Ectodermal cell (in vitro differentiated cells): ENCODE measurements around the gene ITGA4.

Source experiments
- H3K27ac ChIP-seq: 2 replicates; pipeline ENCODE4 v1.7.0; 2013; ENCODE audit warnings: mild to moderate bottlenecking, low read depth, low read length; ENCODE audit not compliant: insufficient read depth, poor library complexity, severe bottlenecking
- H3K27me3 ChIP-seq: 2 replicates; pipeline ENCODE4 v1.7.0; 2013; ENCODE audit warnings: mild to moderate bottlenecking, low read length; ENCODE audit not compliant: insufficient read depth, control insufficient read depth, poor library complexity, severe bottlenecking
- H3K36me3 ChIP-seq: one replicate; pipeline ENCODE4 v1.7.0; 2013; ENCODE audit warnings: low read length; ENCODE audit not compliant: control insufficient read depth, insufficient read depth
- H3K4me1 ChIP-seq: one replicate; pipeline ENCODE4 v1.7.0; 2013; ENCODE audit warnings: low read length; ENCODE audit not compliant: control insufficient read depth, insufficient read depth
- H3K4me3 ChIP-seq: 2 replicates; pipeline ENCODE4 v1.7.0; 2013; ENCODE audit warnings: low read depth, low read length, control low read depth; ENCODE audit not compliant: insufficient read depth
- H3K9me3 ChIP-seq: 2 replicates; pipeline ENCODE4 v1.7.0; 2013; ENCODE audit warnings: mild to moderate bottlenecking, low read length, moderate library complexity; ENCODE audit not compliant: control insufficient read depth
- WGBS, 2 experiments: methylation state at CpG; one replicate each; pipeline ENCODE4 v1.1.7; 2013; ENCODE audit warnings: missing lambda C conversion rate in 2 of 2; 5-methylcytosine and 5-hydroxymethylcytosine counted together

Gene ITGA4

DNA sequence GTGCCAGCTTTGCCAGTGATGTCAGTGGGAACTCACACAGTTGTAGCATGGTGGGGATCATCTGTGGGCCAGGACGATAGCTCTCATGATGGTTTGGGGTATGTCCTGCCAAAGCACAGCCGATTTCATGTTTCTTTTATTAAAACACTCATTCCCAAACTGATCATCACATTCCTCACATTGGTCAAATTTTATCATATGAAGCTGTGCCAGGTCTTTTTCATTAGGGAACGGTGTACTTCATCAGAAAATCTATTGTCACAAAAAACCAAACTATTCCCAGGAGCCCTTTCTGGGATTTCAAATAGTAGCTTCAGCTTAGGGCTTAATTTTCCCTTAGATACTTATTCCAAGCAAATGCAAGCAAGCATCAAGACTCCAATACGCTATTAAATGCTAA, 42.0 kb downstream of the ITGA4 start:
- H3K9me3 ChIP-seq, result no peaks in the 10 kb centered on the region
- H3K4me3 ChIP-seq, result no peak overlapping the region
- 88 to 89% methylated on average over 4 of the region's 4 CpGs for WGBS, 2 experiments
- no peak overlapping the region for H3K27ac ChIP-seq
- no peaks in the 10 kb centered on the region for H3K4me1 ChIP-seq
- H3K36me3 ChIP-seq, result no peaks in the 10 kb centered on the region
- H3K27me3 ChIP-seq, result no peaks in the 10 kb centered on the region

DNA sequence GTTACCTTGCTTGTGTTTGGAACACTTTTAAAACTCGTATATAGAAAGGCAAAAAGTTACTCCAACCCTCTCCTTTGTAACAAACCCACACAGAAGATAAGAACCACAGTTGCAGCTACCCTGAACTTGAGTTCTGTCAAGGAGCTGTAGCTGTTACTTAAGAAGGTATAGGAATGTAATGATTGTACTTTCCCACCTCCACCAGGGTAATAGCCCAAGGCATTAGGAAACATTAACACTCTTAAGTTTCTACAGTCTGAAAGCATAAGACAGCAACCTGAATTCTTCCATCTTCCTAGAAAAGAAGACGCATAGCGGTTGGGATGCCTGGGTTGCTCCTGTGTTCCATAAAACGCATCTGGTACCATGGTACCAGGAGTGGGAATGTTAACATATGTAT, 43.0 kb downstream of the ITGA4 start:
- H3K36me3 ChIP-seq, result no peaks in the 10 kb centered on the region
- H3K4me3 ChIP-seq, result no peak overlapping the region
- H3K4me1 ChIP-seq, result no peaks in the 10 kb centered on the region
- no peaks in the 10 kb centered on the region for H3K27me3 ChIP-seq
- WGBS, 2 experiments, result 94 to 95% methylated on average over 3 to 4 of the region's 4 CpGs
- H3K9me3 ChIP-seq, result no peaks in the 10 kb centered on the region
- H3K27ac ChIP-seq, result no peak overlapping the region

DNA sequence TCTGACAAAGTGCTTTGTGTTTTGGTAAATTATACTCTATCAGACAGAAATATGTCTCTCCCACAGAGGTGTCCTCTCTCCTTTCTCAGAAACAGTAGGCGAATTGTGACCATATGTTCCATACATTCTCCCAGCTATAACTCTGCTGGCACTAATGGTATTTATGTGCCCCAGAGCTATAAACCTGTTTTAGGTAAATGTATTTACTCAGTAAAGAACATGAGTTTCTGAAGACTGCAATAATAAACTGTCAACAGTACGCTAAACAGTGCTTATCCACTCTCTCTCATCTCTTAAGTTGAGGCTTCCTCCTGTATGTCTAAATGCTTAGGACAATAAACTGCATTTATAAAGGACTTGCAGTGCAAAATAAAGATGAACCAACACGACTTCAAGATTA, 58.5 kb downstream of the ITGA4 start:
- H3K36me3 ChIP-seq, result no peaks in the 10 kb centered on the region
- H3K27ac ChIP-seq, result no peak overlapping the region
- no peak overlapping the region for H3K4me3 ChIP-seq
- WGBS, 2 experiments, result 50 to 86% methylated on average over 1 to 2 of the region's 3 CpGs
- H3K27me3 ChIP-seq, result no peaks in the 10 kb centered on the region
- no peaks in the 10 kb centered on the region for H3K9me3 ChIP-seq
- H3K4me1 ChIP-seq, result no peaks in the 10 kb centered on the region

- Histone ChIP-seq H3K36me3 (no peaks in the 10 kb centered on the region), H3K9me3 (no peaks in the 10 kb centered on the region), H3K27ac (no peak overlapping the region), H3K4me3 (no peak overlapping the region), H3K4me1 (no peaks in the 10 kb centered on the region), H3K27me3 (no peaks in the 10 kb centered on the region)
Observed at GRCh38 chr2:181516992-181517391, 59.8 kb downstream of the ITGA4 start.

GRCh38 chr2:181517685-181518301, 60.6 kb downstream of the ITGA4 start:
- Histone ChIP-seq H3K4me1 (no peaks in the 10 kb centered on the region), H3K27ac (no peak overlapping the region), H3K36me3 (no peaks in the 10 kb centered on the region), H3K9me3 (no peaks in the 10 kb centered on the region), H3K4me3 (no peak overlapping the region), H3K27me3 (no peaks in the 10 kb centered on the region)
- 89 to 100% methylated on average over 1 of the region's 1 CpG for WGBS, 2 experiments

DNA sequence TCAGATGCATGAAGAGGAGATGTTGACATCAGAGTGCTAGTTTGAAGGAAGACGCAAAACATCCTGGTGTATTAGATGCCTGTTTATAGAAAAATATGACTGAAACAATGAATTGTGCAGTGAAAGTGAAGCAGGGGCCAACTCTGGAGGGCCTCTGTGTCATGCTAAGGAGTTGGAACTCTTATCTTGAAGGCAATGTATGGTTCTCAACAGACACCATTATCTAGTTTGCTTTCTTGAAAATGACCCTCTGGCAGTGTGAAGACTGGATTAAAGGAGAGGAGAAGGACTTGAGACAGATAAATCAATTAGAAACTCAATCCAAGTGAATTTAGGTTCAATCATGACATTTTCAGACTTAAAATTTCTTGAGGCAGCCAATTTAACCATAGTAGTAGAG, 63.1 kb downstream of the ITGA4 start:
- H3K4me3 ChIP-seq, result no peak overlapping the region
- H3K36me3 ChIP-seq, result no peaks in the 10 kb centered on the region
- WGBS, 2 experiments, result 98% methylated on average over 1 of the region's 1 CpG
- no peaks in the 10 kb centered on the region for H3K4me1 ChIP-seq
- no peak overlapping the region for H3K27ac ChIP-seq
- H3K27me3 ChIP-seq, result no peaks in the 10 kb centered on the region
- no peaks in the 10 kb centered on the region for H3K9me3 ChIP-seq

- H3K9me3 ChIP-seq, result no peaks in the 10 kb centered on the region
- no peak overlapping the region for H3K4me3 ChIP-seq
- no peaks in the 10 kb centered on the region for H3K27me3 ChIP-seq
- 81 to 82% methylated on average over 3 to 4 of the region's 5 CpGs for WGBS, 2 experiments
- H3K36me3 ChIP-seq, result no peaks in the 10 kb centered on the region
- H3K4me1 ChIP-seq, result no peaks in the 10 kb centered on the region
- H3K27ac ChIP-seq, result no peak overlapping the region
Observed at GRCh38 chr2:181523756-181524155, 66.6 kb downstream of the ITGA4 start.

DNA sequence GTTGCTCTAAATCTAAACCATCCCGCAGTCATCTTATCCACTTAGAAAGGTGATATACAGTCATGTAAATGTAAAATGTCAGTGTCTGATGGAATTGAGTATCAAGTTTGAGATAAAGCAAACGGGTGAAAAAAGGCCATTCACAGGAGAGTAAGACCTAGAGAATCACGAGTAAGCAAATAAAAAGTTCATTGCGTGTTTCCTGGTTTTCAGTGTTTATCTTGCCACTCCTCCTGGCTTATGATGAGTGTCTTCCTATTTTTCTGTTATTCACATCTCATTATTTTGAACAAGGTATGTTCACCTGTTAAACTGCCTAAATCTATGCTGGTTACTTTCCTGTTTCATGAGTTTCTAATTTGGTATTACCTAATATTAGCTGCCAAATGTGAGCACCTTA, 68.8 kb downstream of the ITGA4 start:
- Histone ChIP-seq H3K36me3 (no peaks in the 10 kb centered on the region), H3K4me3 (no peak overlapping the region), H3K27me3 (no peaks in the 10 kb centered on the region), H3K4me1 (no peaks in the 10 kb centered on the region), H3K27ac (no peak overlapping the region), H3K9me3 (no peaks in the 10 kb centered on the region)
- 95 to 96% methylated on average over 4 of the region's 4 CpGs for WGBS, 2 experiments

DNA sequence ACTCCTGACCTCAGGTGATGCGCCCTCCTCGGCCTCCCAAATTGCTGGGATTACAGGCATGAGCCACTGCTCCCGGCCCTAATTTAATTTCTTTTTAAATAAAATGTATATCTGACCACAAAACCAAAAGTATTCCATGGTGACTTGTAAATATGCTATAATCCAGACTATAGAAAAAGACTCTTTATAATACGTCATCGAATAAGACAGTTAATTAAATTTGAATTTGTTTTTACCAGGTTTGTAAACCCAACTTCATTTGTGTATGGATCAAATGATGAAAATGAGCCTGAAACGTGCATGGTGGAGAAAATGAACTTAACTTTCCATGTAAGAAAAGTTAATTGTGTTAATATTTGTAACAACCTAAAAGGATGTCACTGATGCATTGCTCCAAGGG, 69.9 kb downstream of the ITGA4 start:
- H3K27ac ChIP-seq, result no peak overlapping the region
- H3K27me3 ChIP-seq, result no peaks in the 10 kb centered on the region
- 86 to 97% methylated on average over 5 to 6 of the region's 6 CpGs for WGBS, 2 experiments
- H3K4me3 ChIP-seq, result no peak overlapping the region
- no peaks in the 10 kb centered on the region for H3K9me3 ChIP-seq
- no peaks in the 10 kb centered on the region for H3K36me3 ChIP-seq
- no peaks in the 10 kb centered on the region for H3K4me1 ChIP-seq

DNA sequence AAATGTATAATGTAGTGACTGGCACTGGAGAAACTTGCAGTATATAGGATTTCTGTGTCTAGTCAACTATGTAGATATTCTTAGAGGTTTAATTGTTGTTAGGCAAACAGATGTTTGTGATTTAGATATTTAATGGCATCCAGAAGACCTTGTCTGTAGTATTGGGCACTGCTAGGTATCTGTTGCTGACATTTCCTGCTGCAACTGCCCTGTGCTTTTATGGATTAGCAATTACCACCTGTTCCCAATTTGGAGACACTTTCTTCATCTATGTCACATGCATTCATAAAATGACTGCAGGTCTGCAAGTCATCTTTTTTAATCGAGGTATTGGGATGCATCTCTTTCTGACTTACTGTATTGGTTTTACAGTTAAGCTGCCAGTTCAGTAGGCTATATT, 71.3 kb downstream of the ITGA4 start:
- 87 to 96% methylated on average over 1 of the region's 1 CpG for WGBS, 2 experiments

DNA sequence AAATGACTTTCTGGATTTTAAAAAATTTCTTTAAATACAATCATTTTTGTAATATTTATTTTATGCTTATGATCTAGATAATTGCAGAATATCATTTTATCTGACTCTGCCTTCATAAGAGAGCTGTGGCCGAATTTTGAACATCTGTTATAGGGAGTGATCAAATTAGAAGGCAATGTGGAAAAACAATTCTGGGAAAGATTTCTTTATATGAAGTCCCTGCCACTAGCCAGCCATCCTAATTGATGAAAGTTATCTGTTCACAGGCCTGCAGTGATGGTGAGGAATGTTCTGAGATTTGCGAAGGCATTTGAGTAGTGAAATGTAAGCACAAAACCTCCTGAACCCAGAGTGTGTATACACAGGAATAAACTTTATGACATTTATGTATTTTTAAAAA, 79.5 kb downstream of the ITGA4 start:
- Histone ChIP-seq H3K4me1 (no peaks in the 10 kb centered on the region), H3K36me3 (no peaks in the 10 kb centered on the region), H3K4me3 (no peak overlapping the region), H3K27me3 (no peaks in the 10 kb centered on the region), H3K27ac (no peak overlapping the region), H3K9me3 (no peaks in the 10 kb centered on the region)
- WGBS, 2 experiments, result 83 to 88% methylated on average over 2 of the region's 2 CpGs

More for the DNA sequence above, 71.3 kb downstream of the ITGA4 start:
- no peaks in the 10 kb centered on the region for H3K36me3 ChIP-seq
- H3K27ac ChIP-seq, result no peak overlapping the region
- no peak overlapping the region for H3K4me3 ChIP-seq
- H3K9me3 ChIP-seq, result no peaks in the 10 kb centered on the region
- no peaks in the 10 kb centered on the region for H3K4me1 ChIP-seq
- no peaks in the 10 kb centered on the region for H3K27me3 ChIP-seq
